Measurements from ENCODE around the gene RNF26.

RNF26 gene

GRCh38 chr11:119340335-119341221 is 6.3 kb downstream of the RNF26 start, which contains the start of gene C1QTNF5:
Gene C1QTNF5, minus strand, starts transcription at chr11:119340883. Its CDS starts 486 bp downstream, at chr11:119340397.
- FAIRE-seq (no peak), DNase-seq (ENCODE audit: insufficient read length, low spot score) (no peak)
- no peak for TF ChIP-seq CTCF (IDR thresholded peaks at IDR 0.05; ENCODE audit: insufficient read depth, missing control alignments)

- DNase-seq (ENCODE audit: insufficient read length, low spot score) (no peak), FAIRE-seq (no peak)
- no peak for TF ChIP-seq CTCF (IDR thresholded peaks at IDR 0.05; ENCODE audit: insufficient read depth, missing control alignments)
Measured at GRCh38 chr11:119341222-119342022, 7.1 kb downstream of the RNF26 start.

- TF ChIP-seq CTCF (IDR thresholded peaks at IDR 0.05; ENCODE audit: insufficient read depth, missing control alignments), result no peak
- DNase-seq (ENCODE audit: insufficient read length, low spot score), result no peak
- no peak for FAIRE-seq
Measured at GRCh38 chr11:119342023-119342300, 7.6 kb downstream of the RNF26 start.

- DNase-seq (ENCODE audit: insufficient read length, low spot score), result no peak
- no peak for TF ChIP-seq CTCF (IDR thresholded peaks at IDR 0.05; ENCODE audit: insufficient read depth, missing control alignments)
- FAIRE-seq, result no peak
Measured at GRCh38 chr11:119342362-119343130, 8.2 kb downstream of the RNF26 start.

- FAIRE-seq (no peak), DNase-seq (ENCODE audit: insufficient read length, low spot score) (no peak)
- no peak for TF ChIP-seq CTCF (IDR thresholded peaks at IDR 0.05; ENCODE audit: insufficient read depth, missing control alignments)
Measured at GRCh38 chr11:119343726-119344125, 9.4 kb downstream of the RNF26 start.

- no peak for FAIRE-seq
- TF ChIP-seq CTCF (IDR thresholded peaks at IDR 0.05; ENCODE audit: insufficient read depth, missing control alignments), result no peak
- no peak for DNase-seq (ENCODE audit: insufficient read length, low spot score)
Measured at GRCh38 chr11:119344291-119345010, 10.1 kb downstream of the RNF26 start.

All from D721Med (cell line).